Stimulated activated naive CD8-positive, alpha-beta T cell treated with anti-CD3 and anti-CD28 coated beads, Interleukin-15, amount 100 ng/mL, for 72 hours (primary cell): ENCODE data around the gene SORBS1.
"Not testable (repeated sequence)": the region's sequence is repeated elsewhere in the genome, so short reads cannot be mapped to it uniquely, and the experiment has no call there.

Experiments
- ATAC-seq: fragments of 150-1000 bp; cut with Tn5 transposase; 2 replicates; pipeline ENCODE4 v1.10.0; 2021; ENCODE audit warnings: mild to moderate bottlenecking, moderate library complexity
- DNase-seq, 2 donors: peaks; one replicate each; pipeline ENCODE4 v3.0.0; 2021 to 2022
- H3K27ac Mint-ChIP-seq, 2 donors: one replicate each; pipeline ENCODE4 v1.8.0; 2022; ENCODE audit warnings: mild to moderate bottlenecking in 2 of 2, mixed read lengths in 2 of 2, moderate library complexity in 2 of 2
- H3K27me3 Mint-ChIP-seq: one replicate; pipeline ENCODE4 v1.8.0; 2022; ENCODE audit warnings: mixed read lengths
- H3K4me1 Mint-ChIP-seq: one replicate; pipeline ENCODE4 v1.8.0; 2022; ENCODE audit warnings: mild to moderate bottlenecking, mixed read lengths
- H3K4me3 Mint-ChIP-seq, 2 donors: one replicate each; pipeline ENCODE4 v1.8.0; 2022; ENCODE audit warnings: mild to moderate bottlenecking in 2 of 2, mixed read lengths in 2 of 2, moderate library complexity in 1 of 2
- H3K9me3 Mint-ChIP-seq, 2 donors: one replicate each; pipeline ENCODE4 v1.8.0; 2022; ENCODE audit warnings: mixed read lengths in 2 of 2

Gene SORBS1

DNA sequence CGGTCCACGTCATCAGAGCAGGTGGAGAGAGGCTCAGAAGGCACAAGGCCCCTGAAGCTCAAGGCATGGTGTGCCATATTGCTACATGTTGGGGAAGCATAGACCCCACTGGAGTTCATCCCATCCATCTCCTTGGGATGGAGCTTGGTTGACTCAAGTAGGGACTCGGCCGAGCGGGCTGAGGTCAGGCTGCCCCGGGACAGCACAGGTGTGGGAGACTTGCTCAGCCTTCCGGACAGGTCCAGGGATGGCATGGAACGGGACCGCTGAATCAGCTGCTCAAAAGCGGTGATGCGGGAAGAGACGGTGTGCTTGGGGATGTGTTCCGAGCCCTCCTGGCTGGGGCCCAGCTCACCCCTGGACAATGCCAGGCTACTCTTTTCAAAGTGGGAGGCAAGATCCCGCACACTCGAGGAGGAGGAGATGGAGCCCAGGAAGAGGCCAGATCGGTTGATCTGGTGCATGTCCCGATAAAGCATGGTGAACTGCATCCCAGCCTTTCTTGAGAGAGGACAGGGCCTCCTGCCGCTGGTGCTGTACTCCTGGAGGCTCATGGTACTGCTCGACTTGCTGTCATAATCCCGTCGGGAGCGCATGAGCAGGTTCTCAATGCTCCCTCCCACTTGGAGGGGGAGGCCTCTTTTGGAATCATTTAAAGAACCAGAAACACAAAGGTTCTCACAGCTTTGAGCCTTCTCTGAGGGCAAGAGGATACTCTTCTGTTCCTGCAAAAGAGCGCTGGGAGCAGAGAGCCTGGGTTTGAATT is 204.8 kb downstream of the SORBS1 start:
- Mint-ChIP-seq H3K4me3 (no peak overlapping the region), H3K27me3 (no peaks in the 10 kb centered on the region), H3K9me3 (no peaks in the 10 kb centered on the region), H3K4me1 (no peaks in the 10 kb centered on the region), H3K27ac (no peak overlapping the region)
- ATAC-seq (peak; percentile 13), DNase-seq (no peak)

DNA sequence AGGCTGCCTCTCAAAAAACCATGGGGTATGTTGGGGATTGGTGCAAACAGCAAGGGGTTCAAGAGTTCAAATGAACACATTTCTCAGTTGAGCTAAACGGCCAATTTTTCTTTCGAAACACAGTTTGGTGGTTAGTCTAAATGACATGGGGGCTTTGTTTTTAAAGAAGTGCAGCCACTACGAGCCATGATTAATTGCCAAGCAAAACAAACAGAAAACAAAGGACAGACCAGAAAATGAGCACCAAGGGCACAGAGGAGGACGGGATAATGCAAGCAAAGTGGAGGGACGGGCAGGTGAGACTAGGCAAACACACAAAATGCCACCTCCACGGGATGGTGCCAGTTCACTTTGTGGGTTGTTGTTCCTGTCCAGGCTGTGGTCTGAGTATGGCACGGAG is 205.9 kb downstream of the SORBS1 start:
- no peaks in the 10 kb centered on the region for H3K4me1 Mint-ChIP-seq
- no peak overlapping the region for H3K27ac Mint-ChIP-seq
- H3K27me3 Mint-ChIP-seq, result no peaks in the 10 kb centered on the region
- ATAC-seq (no peak), DNase-seq (no peak)
- no peaks in the 10 kb centered on the region for H3K9me3 Mint-ChIP-seq
- H3K4me3 Mint-ChIP-seq, result no peak overlapping the region

DNA sequence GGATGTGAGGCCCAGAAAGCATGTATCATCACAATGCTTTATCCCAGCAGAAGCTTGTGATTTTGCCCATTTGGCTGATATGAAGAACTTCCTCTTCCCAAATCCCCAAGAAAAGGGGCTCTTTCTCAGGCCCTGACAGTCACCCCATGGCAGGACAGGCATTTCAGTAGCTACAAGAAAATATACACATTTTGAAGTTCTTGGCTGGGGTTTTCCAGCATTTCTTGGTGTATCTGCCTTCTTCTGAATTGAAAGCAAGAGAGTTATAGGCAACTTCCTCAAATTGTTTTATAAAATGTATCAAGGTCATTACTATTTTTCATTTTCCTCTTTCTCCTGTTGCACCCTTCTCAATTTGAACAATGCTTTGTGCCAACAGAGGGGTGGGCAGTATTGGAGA is 207.1 kb downstream of the SORBS1 start:
- DNase-seq (no peak), ATAC-seq (no peak)
- Mint-ChIP-seq H3K4me1 (no peaks in the 10 kb centered on the region), H3K9me3 (no peaks in the 10 kb centered on the region), H3K27ac (no peak overlapping the region), H3K4me3 (no peak overlapping the region), H3K27me3 (no peaks in the 10 kb centered on the region)

DNA sequence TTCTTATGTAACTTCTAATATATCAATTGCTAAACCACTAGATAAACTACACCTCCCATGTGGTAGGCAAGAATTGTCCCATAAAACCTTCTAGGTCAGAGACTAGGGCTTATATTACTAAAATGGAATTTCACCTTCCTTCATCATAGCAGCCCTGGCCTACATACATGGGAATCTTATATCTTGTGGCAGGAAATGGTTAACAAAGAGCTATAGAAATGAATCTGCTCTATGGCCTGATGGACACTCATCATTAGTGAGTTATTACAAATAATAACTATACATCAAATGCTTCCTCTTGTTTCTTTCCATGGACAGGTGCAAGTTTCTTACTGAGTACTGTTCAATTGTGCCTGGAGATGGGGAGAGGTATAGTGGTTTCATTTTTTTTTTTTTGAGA is 208.0 kb downstream of the SORBS1 start:
- ATAC-seq (no peak), DNase-seq (no peak)
- no peaks in the 10 kb centered on the region for H3K27me3 Mint-ChIP-seq
- H3K4me3 Mint-ChIP-seq, result no peak overlapping the region
- H3K27ac Mint-ChIP-seq, result no peak overlapping the region
- H3K9me3 Mint-ChIP-seq, result no peaks in the 10 kb centered on the region
- H3K4me1 Mint-ChIP-seq, result no peaks in the 10 kb centered on the region

GRCh38 chr10:95352684-95353083 is 208.5 kb downstream of the SORBS1 start:
- no peak for ATAC-seq
- H3K27ac Mint-ChIP-seq, result no peak overlapping the region

DNA sequence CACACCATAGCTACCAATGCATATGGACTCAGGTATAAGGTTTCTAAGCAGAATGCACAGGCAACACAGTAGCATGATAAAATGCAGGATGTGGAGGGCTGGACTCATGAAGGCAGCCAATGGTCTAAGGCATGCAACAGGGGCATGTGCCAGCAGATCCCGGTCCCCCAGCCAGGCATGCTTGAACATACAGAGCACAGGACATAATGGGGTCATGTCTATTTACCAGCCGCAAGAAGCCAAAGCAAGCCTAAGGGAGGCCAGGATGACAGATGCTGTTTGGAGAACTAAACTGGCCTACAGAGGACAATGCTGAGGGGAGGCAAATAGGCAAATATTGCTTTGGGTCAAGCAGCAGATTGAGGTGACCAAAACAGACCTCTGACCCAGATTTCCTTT is 210.3 kb downstream of the SORBS1 start:
- Mint-ChIP-seq H3K27me3 (no peaks in the 10 kb centered on the region), H3K27ac (no peak overlapping the region), H3K4me3 (no peak overlapping the region), H3K4me1 (no peaks in the 10 kb centered on the region), H3K9me3 (no peaks in the 10 kb centered on the region)
- ATAC-seq (no peak), DNase-seq (no peak)

More at GRCh38 chr10:95352684-95353083, 208.5 kb downstream of the SORBS1 start:
- no peaks in the 10 kb centered on the region for H3K27me3 Mint-ChIP-seq
- H3K4me1 Mint-ChIP-seq, result no peaks in the 10 kb centered on the region
- H3K9me3 Mint-ChIP-seq, result no peaks in the 10 kb centered on the region
- H3K4me3 Mint-ChIP-seq, result no peak overlapping the region
- no peak for DNase-seq

DNA sequence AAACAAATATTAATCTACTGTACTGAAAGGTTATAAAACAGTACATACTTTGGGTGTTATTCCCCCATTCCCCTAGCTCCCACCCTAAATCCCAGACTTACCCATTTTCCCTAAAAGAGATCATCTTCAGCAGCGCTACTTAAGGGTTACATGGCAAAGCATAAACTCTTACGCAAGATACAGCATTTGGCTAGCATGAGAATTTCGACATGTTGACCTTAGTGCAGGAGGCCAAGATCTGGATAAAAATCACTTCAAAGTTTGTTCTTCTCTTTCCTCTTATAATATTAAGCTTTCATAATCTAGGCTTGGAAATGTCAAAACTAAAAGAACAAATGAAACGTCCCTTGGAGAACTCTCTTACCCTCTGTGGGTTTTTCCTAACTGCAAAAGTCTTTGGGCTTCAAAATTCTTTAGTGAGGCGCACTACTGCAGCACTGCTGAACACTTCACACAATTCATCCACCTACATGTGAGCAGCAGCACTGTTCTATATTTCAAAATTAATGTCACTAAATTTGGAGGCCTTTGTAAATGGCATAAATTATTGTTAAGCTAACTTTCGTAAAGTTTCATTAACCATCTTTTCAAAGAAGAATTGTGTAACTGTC is 210.8 kb downstream of the SORBS1 start:
- Mint-ChIP-seq H3K27me3 (no peaks in the 10 kb centered on the region), H3K27ac (no peak overlapping the region), H3K9me3 (no peaks in the 10 kb centered on the region), H3K4me1 (no peaks in the 10 kb centered on the region), H3K4me3 (no peak overlapping the region)
- DNase-seq (no peak), ATAC-seq (no peak)

- DNase-seq, ATAC-seq, H3K4me1 Mint-ChIP-seq, H3K4me3 Mint-ChIP-seq, H3K27me3 Mint-ChIP-seq, H3K9me3 Mint-ChIP-seq: not testable (repeated sequence)
- peak overlapping the region in 1 of 2 donors; percentile 6 for H3K27ac Mint-ChIP-seq
Measured at GRCh38 chr10:95347402-95347766, 213.8 kb downstream of the SORBS1 start.

- Mint-ChIP-seq H3K27ac (peak overlapping the region in 1 of 2 donors; percentile 74), H3K4me3 (no peak overlapping the region), H3K9me3 (no peaks in the 10 kb centered on the region), H3K27me3 (no peaks in the 10 kb centered on the region), H3K4me1 (no peaks in the 10 kb centered on the region)
- no peak for ATAC-seq
- no peak for DNase-seq
Measured at GRCh38 chr10:95346715-95347401, 214.3 kb downstream of the SORBS1 start.

DNA sequence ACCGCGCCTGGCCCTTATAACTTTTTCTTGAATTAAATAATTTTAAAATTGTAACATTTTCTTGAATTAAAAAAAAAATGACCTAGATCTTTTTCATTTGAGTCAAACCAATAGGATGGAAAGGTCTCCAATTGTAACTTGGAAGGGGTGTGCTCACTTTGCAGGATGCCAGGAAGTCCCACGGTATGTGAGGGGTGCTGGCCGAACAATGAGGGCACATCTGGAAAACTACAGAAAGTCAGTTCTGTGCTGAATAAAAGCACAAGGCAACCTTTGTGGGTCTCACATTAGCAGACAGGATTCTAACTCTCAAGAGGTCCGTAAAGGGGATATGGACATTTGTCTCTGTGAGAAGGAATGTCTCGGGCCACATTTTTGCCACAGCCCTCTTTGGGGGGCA is 217.6 kb downstream of the SORBS1 start:
- H3K4me1 Mint-ChIP-seq, result no peaks in the 10 kb centered on the region
- H3K27ac Mint-ChIP-seq, result no peak overlapping the region
- no peak overlapping the region for H3K4me3 Mint-ChIP-seq
- H3K27me3 Mint-ChIP-seq, result no peaks in the 10 kb centered on the region
- ATAC-seq (no peak), DNase-seq (no peak)
- H3K9me3 Mint-ChIP-seq, result no peaks in the 10 kb centered on the region

- Mint-ChIP-seq H3K4me1 (no peaks in the 10 kb centered on the region), H3K4me3 (no peak overlapping the region), H3K27ac (no peak overlapping the region), H3K27me3 (no peaks in the 10 kb centered on the region), H3K9me3 (no peaks in the 10 kb centered on the region)
- ATAC-seq, result no peak
- no peak for DNase-seq
Measured at GRCh38 chr10:95341716-95342130, 219.4 kb downstream of the SORBS1 start.

- Mint-ChIP-seq H3K4me1 (no peaks in the 10 kb centered on the region), H3K9me3 (no peaks in the 10 kb centered on the region), H3K27me3 (no peaks in the 10 kb centered on the region), H3K4me3 (no peak overlapping the region), H3K27ac (no peak overlapping the region)
- no peak for DNase-seq
- no peak for ATAC-seq
Measured at GRCh38 chr10:95339863-95340262, 221.3 kb downstream of the SORBS1 start.

- Mint-ChIP-seq H3K4me3 (no peak overlapping the region), H3K27me3 (no peaks in the 10 kb centered on the region), H3K27ac (no peak overlapping the region), H3K4me1 (no peaks in the 10 kb centered on the region), H3K9me3 (no peaks in the 10 kb centered on the region)
- no peak for DNase-seq
- ATAC-seq, result no peak
Measured at GRCh38 chr10:95337423-95338160, 223.6 kb downstream of the SORBS1 start.

GRCh38 chr10:95336702-95337101 is 224.5 kb downstream of the SORBS1 start:
- H3K27me3 Mint-ChIP-seq, result no peaks in the 10 kb centered on the region
- H3K27ac Mint-ChIP-seq, result peak overlapping the region in 1 of 2 donors; percentile 16
- ATAC-seq (no peak), DNase-seq (no peak)
- no peaks in the 10 kb centered on the region for H3K4me1 Mint-ChIP-seq
- H3K9me3 Mint-ChIP-seq, result no peaks in the 10 kb centered on the region
- H3K4me3 Mint-ChIP-seq, result no peak overlapping the region

GRCh38 chr10:95335933-95336699 is 225.1 kb downstream of the SORBS1 start:
- Mint-ChIP-seq H3K4me1 (no peaks in the 10 kb centered on the region), H3K27ac (no peak overlapping the region), H3K9me3 (no peaks in the 10 kb centered on the region), H3K4me3 (no peak overlapping the region), H3K27me3 (no peaks in the 10 kb centered on the region)
- no peak for DNase-seq
- ATAC-seq, result peak; percentile 22
